Colonic mucosa (tissue), 4 donors: ENCODE data around the gene PIGU. TPM values are rescaled to one million over a fixed set of nuclear protein-coding genes. Genes with fewer than 3 reads are reported as not detected.

ENCODE experiments used
- DNase-seq: peaks from one replicate; pipeline ENCODE4 v3.0.0-alpha.2; 2020
- H3K27ac ChIP-seq: fragments of 200-600 bp; one replicate; pipeline ENCODE4 v1.8.0; 2021
- H3K27me3 ChIP-seq: fragments of 200-600 bp; one replicate; pipeline ENCODE4 v1.8.0; 2021
- H3K36me3 ChIP-seq: fragments of 200-600 bp; one replicate; pipeline ENCODE4 v1.8.0; 2021
- H3K4me1 ChIP-seq: fragments of 200-600 bp; one replicate; pipeline ENCODE4 v1.8.0; 2021; ENCODE audit warnings: mild to moderate bottlenecking
- H3K4me3 ChIP-seq: fragments of 200-600 bp; one replicate; pipeline ENCODE4 v1.8.0; 2021
- H3K9ac ChIP-seq, 2 donors: one replicate each; pipeline ENCODE4 v1.7.0; 2013; ENCODE audit warnings: control low read depth in 2 of 2, low read depth in 2 of 2, low read length in 2 of 2
- H3K9me3 ChIP-seq: fragments of 200-600 bp; one replicate; pipeline ENCODE4 v1.8.0; 2021
- intact Hi-C: fragments of 100-400 bp; cut with DNase I; formaldehyde crosslinking; loops from one replicate; pipeline ENCODE4 v1.14.1; 2022
- total RNA-seq, 2 donors: library from RNA; stranded (reverse); fragmentation: NEBNext Ultra II Directional in 1 of 2; extraction: Animal tissue kit (Norgen Biotek cat#: 25700) in 1 of 2; gene quantifications; one replicate each; pipeline ENCODE4 v1.2.1, GENCODE V29; 2021
- TF ChIP-seq, protein P1 (sequence below): fragments of 200-600 bp; IDR thresholded peaks from one replicate; pipeline ENCODE4 v1.8.0; 2022; ENCODE audit warnings: antibody characterized with exemption, mild to moderate bottlenecking
- donor health status: healthy.
- donor health status: DM: no; HTN: no; CAD: no.
- donor health status: DM: no; HTN: no; CAD: no.

PIGU gene
- total RNA-seq, 2 donors from 2014 or later, result 22.3 to 32.6 TPM

GRCh38 chr20:34689486-34689885, 12.6 kb upstream of the PIGU start:
- no peak overlapping the region for H3K9ac ChIP-seq
- no peaks in the 10 kb centered on the region for H3K27me3 ChIP-seq
- H3K4me3 ChIP-seq, result no peak overlapping the region
- H3K36me3 ChIP-seq, result no peaks in the 10 kb centered on the region
- H3K9me3 ChIP-seq, result no peaks in the 10 kb centered on the region
- intact Hi-C loops, result no loop called here
- no peaks in the 10 kb centered on the region for H3K4me1 ChIP-seq
- no peak overlapping the region for H3K27ac ChIP-seq
- DNase-seq, result no peak
- TF ChIP-seq, protein P1, sequence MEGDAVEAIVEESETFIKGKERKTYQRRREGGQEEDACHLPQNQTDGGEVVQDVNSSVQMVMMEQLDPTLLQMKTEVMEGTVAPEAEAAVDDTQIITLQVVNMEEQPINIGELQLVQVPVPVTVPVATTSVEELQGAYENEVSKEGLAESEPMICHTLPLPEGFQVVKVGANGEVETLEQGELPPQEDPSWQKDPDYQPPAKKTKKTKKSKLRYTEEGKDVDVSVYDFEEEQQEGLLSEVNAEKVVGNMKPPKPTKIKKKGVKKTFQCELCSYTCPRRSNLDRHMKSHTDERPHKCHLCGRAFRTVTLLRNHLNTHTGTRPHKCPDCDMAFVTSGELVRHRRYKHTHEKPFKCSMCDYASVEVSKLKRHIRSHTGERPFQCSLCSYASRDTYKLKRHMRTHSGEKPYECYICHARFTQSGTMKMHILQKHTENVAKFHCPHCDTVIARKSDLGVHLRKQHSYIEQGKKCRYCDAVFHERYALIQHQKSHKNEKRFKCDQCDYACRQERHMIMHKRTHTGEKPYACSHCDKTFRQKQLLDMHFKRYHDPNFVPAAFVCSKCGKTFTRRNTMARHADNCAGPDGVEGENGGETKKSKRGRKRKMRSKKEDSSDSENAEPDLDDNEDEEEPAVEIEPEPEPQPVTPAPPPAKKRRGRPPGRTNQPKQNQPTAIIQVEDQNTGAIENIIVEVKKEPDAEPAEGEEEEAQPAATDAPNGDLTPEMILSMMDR, result no peak

- TF ChIP-seq, protein P1, result no peak
- H3K9me3 ChIP-seq, result no peaks in the 10 kb centered on the region
- H3K4me1 ChIP-seq, result no peaks in the 10 kb centered on the region
- DNase-seq, result no peak
- no peaks in the 10 kb centered on the region for H3K27me3 ChIP-seq
- H3K36me3 ChIP-seq, result no peaks in the 10 kb centered on the region
- H3K4me3 ChIP-seq, result no peak overlapping the region
- H3K27ac ChIP-seq, result no peak overlapping the region
- intact Hi-C loops, result no loop called here
- H3K9ac ChIP-seq, result no peak overlapping the region
These were observed 6.8 kb upstream of the PIGU start for GRCh38 chr20:34683667-34684066.

DNA sequence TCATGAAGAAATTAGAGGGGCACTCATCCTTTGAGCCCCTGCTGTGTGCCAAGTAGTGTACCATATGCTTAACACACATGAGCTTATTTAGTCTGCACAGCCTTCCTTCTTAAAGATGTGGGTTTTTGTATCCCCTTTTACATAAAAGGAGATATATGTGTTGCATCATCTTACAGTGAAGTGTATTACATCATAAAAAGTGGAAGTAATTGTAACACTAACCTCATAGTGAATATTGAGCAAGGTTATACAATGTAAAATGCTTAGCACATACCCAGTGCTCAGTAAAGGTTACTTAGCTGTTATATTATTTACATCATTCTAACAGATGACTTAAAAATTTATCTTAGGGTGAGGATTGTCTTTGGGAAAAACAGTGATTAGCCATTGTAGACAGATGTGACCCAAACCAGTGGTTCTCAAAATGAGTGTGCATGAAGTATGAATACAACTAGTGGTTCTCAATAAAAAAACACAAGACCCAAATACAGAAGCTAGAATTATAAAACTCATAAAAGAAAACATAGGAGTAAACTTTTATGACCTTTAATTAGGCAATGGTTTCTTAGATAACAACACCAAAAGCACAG, 3.8 kb upstream of the PIGU start:
- H3K9me3 ChIP-seq, result no peaks in the 10 kb centered on the region
- H3K4me1 ChIP-seq, result peaks cover 3% of the 10 kb centered on the region
- no peaks in the 10 kb centered on the region for H3K36me3 ChIP-seq
- no peak overlapping the region for H3K4me3 ChIP-seq
- no peak overlapping the region for H3K9ac ChIP-seq
- no peak for DNase-seq
- intact Hi-C loops, result no loop called here
- TF ChIP-seq, protein P1, result no peak
- H3K27me3 ChIP-seq, result no peaks in the 10 kb centered on the region
- H3K27ac ChIP-seq, result no peak overlapping the region

DNA sequence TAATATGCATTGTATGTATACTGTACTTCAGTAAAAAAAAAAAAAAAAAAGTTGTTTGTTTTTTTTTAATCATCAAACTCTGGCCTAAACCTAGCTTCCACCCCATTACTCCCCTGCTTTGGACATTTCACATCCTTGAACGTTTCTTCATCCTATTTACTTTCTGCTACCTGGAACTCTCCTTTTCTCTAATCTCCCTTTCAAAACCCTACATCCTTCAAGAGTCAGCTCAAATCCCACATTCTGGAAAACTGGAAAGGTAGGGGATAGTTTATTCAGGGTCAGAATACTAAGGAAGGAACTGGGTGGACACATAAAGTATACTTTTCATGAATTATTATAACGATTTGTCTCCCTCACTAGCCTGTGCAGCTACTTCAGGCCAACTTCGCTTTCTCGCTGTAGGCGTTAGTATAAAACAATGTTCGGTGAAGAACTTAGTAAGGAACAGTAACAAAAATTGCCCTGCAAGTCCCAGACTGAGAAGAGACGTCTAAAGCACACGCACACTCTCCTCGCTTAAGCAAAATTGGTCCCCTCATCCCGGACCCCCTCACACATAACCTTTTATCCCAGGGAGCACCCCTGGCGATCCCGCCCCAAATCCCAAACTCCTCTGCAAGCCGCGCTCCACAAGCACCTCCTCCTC, 775 bp downstream of the PIGU start:
- peak overlapping the region; percentile 64 for H3K4me3 ChIP-seq
- H3K36me3 ChIP-seq, result no peaks in the 10 kb centered on the region
- intact Hi-C loops, result no loop called here
- peak overlapping the region; percentile 63 for H3K27ac ChIP-seq
- H3K9ac ChIP-seq, result peak overlapping the region; percentile 58 to 76
- DNase-seq, result no peak
- H3K4me1 ChIP-seq, result peaks cover 3% of the 10 kb centered on the region
- H3K9me3 ChIP-seq, result no peaks in the 10 kb centered on the region
- TF ChIP-seq, protein P1, result no peak
- no peaks in the 10 kb centered on the region for H3K27me3 ChIP-seq

DNA sequence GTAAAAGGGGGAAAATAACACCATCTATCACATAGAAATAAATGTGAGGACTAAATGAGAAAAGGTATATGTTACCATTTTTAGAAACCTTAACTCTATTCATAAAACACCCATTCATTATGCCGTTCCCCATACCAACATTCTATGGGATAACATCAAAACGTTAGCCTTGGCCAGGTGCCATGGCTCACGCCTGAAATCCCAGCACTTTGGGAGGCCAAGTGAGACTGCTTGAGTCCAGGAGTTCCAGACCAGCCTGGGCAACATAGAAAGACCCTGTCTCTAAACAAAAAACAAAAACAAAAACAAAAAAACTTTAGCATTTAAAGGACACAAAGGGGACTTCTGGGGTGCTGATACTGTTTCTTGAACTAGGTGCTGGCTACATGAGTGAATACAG, 1.3 kb downstream of the PIGU start:
- no peak for DNase-seq
- Histone ChIP-seq H3K9me3 (no peaks in the 10 kb centered on the region), H3K9ac (no peak overlapping the region), H3K27me3 (no peaks in the 10 kb centered on the region), H3K4me1 (peaks cover 3% of the 10 kb centered on the region), H3K4me3 (peak overlapping the region; percentile 64), H3K27ac (no peak overlapping the region), H3K36me3 (no peaks in the 10 kb centered on the region)
- TF ChIP-seq, protein P1, result no peak
- intact Hi-C loops, result no loop called here
